GM12878 (cell line): Measurements from ENCODE around the gene PEAR1. TPM values are rescaled to one million over a fixed set of nuclear protein-coding genes. Genes with fewer than 3 reads are reported as not detected.

Source experiments
- ATAC-seq: fragments of 200-7000 bp; cut with Tn5 transposase; 3 replicates; pipeline ENCODE4 v1.9.1; 2020; ENCODE audit warnings: mild to moderate bottlenecking, moderate library complexity
- BruUV-seq: library from RNA; stranded (reverse); fragments of 400-500 nt; replicated peaks from 2 replicates; lab custom pipeline; 2021; lab: Mats Ljungman, UMichigan
- CTCF ChIA-PET: fragments of 300-600 bp; sonication (Branson Sonifier 250); formaldehyde crosslinking; extraction: SDS; loops from one replicate; lab custom pipeline; 2021; ENCODE audit warnings: inconsistent platforms; lab: Yijun Ruan, JAX
- POLR2A ChIA-PET: fragments of 350-600 bp; formaldehyde crosslinking; extraction: SDS; loops from one replicate; lab custom pipeline; 2021; ENCODE audit warnings: inconsistent platforms; lab: Charles Lee
- RAD21 ChIA-PET: fragments of 300-600 bp; sonication (Branson Sonifier 250); formaldehyde crosslinking; loops from one replicate; lab custom pipeline; 2023; ENCODE audit warnings: antibody characterized with exemption; ENCODE audit not compliant: unreplicated experiment; lab: Charles Lee
- SMC1A ChIA-PET: fragments of 300-600 bp; sonication (Branson Sonifier 250); formaldehyde crosslinking; loops from one replicate; lab custom pipeline; 2023; ENCODE audit not compliant: unreplicated experiment, uncharacterized antibody; lab: Charles Lee
- DNase-seq: peaks from one replicate; pipeline ENCODE4 v3.0.0-alpha.2; 2011; ENCODE audit warnings: low read depth, low spot score
- FAIRE-seq: peaks from 3 replicates; lab custom pipeline; 2011; peaks lifted over from hg19 to GRCh38; lab: Jason Lieb, UNC
- H2AFZ ChIP-seq: 2 replicates; pipeline ENCODE4 v1.6.0; 2011; ENCODE audit warnings: low read depth, low read length, control low read depth; ENCODE audit not compliant: control insufficient read depth
- H3K27ac ChIP-seq: 2 replicates; pipeline ENCODE4 v1.5.1; 2011; ENCODE audit warnings: control low read depth; ENCODE audit not compliant: control insufficient read depth, insufficient read depth
- H3K27me3 ChIP-seq, 2 experiments: replicated peaks in 1 of 2; 2 replicates each; pipeline versions ENCODE4 v1.6.0 to v1.6.1; 2011; ENCODE audit warnings: low read length in 1 of 2; ENCODE audit not compliant: control insufficient read depth in 2 of 2, insufficient read depth in 2 of 2
- H3K36me3 ChIP-seq, 2 experiments: 2 replicates each; pipeline ENCODE4 v1.5.1; 2011; ENCODE audit warnings: low read length in 1 of 2; ENCODE audit not compliant: control insufficient read depth in 2 of 2, insufficient read depth in 2 of 2
- H3K4me1 ChIP-seq: 2 replicates; pipeline ENCODE4 v1.6.1; 2011; ENCODE audit warnings: mild to moderate bottlenecking, low read length, moderate library complexity, mixed read lengths; ENCODE audit not compliant: control insufficient read depth, insufficient read depth
- H3K4me2 ChIP-seq: 2 replicates; pipeline ENCODE4 v1.6.0; 2011; ENCODE audit warnings: control low read depth; ENCODE audit not compliant: control insufficient read depth, insufficient read depth
- H3K4me3 ChIP-seq: fragments of 200-600 bp; sonication (generic); 2 replicates; pipeline ENCODE4 v1.5.1; 2016
- H3K79me2 ChIP-seq: 2 replicates; pipeline ENCODE4 v1.6.0; 2011; ENCODE audit warnings: low read length; ENCODE audit not compliant: control insufficient read depth, insufficient read depth
- H3K9ac ChIP-seq: 2 replicates; pipeline ENCODE4 v1.8.0; 2011; ENCODE audit warnings: low read length, control low read depth, mixed read lengths; ENCODE audit not compliant: control insufficient read depth, insufficient read depth
- H3K9me3 ChIP-seq: replicated peaks from 3 replicates; pipeline ENCODE4 v1.5.1; 2011; ENCODE audit warnings: mild to moderate bottlenecking, low read length; ENCODE audit not compliant: control insufficient read depth, insufficient read depth
- H4K20me1 ChIP-seq: 2 replicates; pipeline ENCODE4 v1.6.0; 2011; ENCODE audit not compliant: control insufficient read depth, insufficient read depth
- CBX5 ChIP-seq: sonication (generic); IDR thresholded peaks from 2 replicates; pipeline ENCODE4 v1.6.1; 2016; ENCODE audit warnings: low read depth, moderate library complexity, mild to moderate bottlenecking, inconsistent platforms
- FOXM1 ChIP-seq: IDR thresholded peaks from 2 replicates; pipeline ENCODE4 v1.6.1; 2012; ENCODE audit warnings: low read depth, mild to moderate bottlenecking, inconsistent platforms, low read length, moderate library complexity
- IKZF2 ChIP-seq, 2 experiments: fragments of 450-650 bp; IDR thresholded peaks; 2 replicates each; pipeline ENCODE4 v1.6.1; 2017; ENCODE audit warnings: mild to moderate bottlenecking in 2 of 2, moderate library complexity in 2 of 2
- IRF4 ChIP-seq: IDR thresholded peaks from 2 replicates; pipeline ENCODE4 v1.6.1; 2011; ENCODE audit warnings: low read depth, low read length
- MLLT1 ChIP-seq: fragments of 450-650 bp; IDR thresholded peaks from 2 replicates; pipeline ENCODE4 v1.6.1; 2016; ENCODE audit warnings: mild to moderate bottlenecking
- MTA2 ChIP-seq: fragments of 450-650 bp; IDR thresholded peaks from 2 replicates; pipeline ENCODE4 v1.6.1; 2016; ENCODE audit warnings: low read depth, mild to moderate bottlenecking, moderate library complexity
- NBN ChIP-seq: fragments of 450-650 bp; IDR thresholded peaks from 2 replicates; pipeline ENCODE4 v1.6.1; 2016
- NFYA ChIP-seq: IDR thresholded peaks from 2 replicates; pipeline ENCODE4 v1.6.1; 2011; ENCODE audit warnings: low read depth, mild to moderate bottlenecking, low read length, improper control_type of control experiment, borderline replicate concordance
- NKRF ChIP-seq: fragments of 450-650 bp; conservative IDR thresholded peaks from 2 replicates; pipeline ENCODE4 v1.6.1; 2017; ENCODE audit warnings: mild to moderate bottlenecking, moderate library complexity
- POLR2A ChIP-seq: IDR thresholded peaks from 2 replicates; pipeline ENCODE4 v1.6.1; 2011; ENCODE audit warnings: low read depth, mild to moderate bottlenecking, low read length
- RAD51 ChIP-seq: fragments of 450-650 bp; IDR thresholded peaks from 2 replicates; pipeline ENCODE4 v1.6.1; 2016; ENCODE audit warnings: moderate library complexity, mild to moderate bottlenecking, inconsistent platforms
- SMC3 ChIP-seq: IDR thresholded peaks from 2 replicates; pipeline ENCODE4 v1.6.1; 2011; ENCODE audit warnings: low read length, improper control_type of control experiment, borderline replicate concordance
- YY1 ChIP-seq: IDR thresholded peaks from 2 replicates; pipeline ENCODE4 v1.6.1; 2011; ENCODE audit warnings: low read depth, mild to moderate bottlenecking, low read length
- ZNF622 ChIP-seq: fragments of 450-650 bp; IDR thresholded peaks from 2 replicates; pipeline ENCODE4 v1.6.1; 2017; ENCODE audit warnings: mild to moderate bottlenecking, inconsistent platforms
- WGBS: methylation state at CpG from one replicate; pipeline ENCODE4 v1.1.6; 2016; ENCODE audit warnings: low lambda C conversion rate; ENCODE audit not compliant: insufficient replicate concordance, insufficient coverage; ENCODE audit errors: missing lambda C conversion rate; 5-methylcytosine and 5-hydroxymethylcytosine counted together
- in situ Hi-C: fragments of 300-500 bp; cut with MboI; formaldehyde crosslinking; loops from 9 replicates; pipeline ENCODE4 v1.14.3; 2018; ENCODE audit warnings: mixed read lengths
- intact Hi-C: fragments of 100-400 bp; cut with micrococcal nuclease; formaldehyde crosslinking; loops from one replicate; pipeline ENCODE4 v1.14.2; 2022; ENCODE audit not compliant: unreplicated experiment
- polyA plus RNA-seq, 11 experiments: library from polyadenylated mRNA; depleted of rRNA in 4 of 11; unstranded in 6 of 11; stranded (reverse) in 5 of 11; fragments of >200 nt; fragmentation: Nextera tagmentation in 4 of 11; fragmentation: Illumina TruSeq in 1 of 11; extraction: Ambion mirVana in 4 of 11; extraction: Trizol in 1 of 11; gene quantifications; 1 replicate in 1 of 11; 2 replicates in 10 of 11; pipeline versions ENCODE4 v1.2.1 to v1.2.3, GENCODE V29; 2011 to 2016; ENCODE audit warnings: inconsistent platforms in 2 of 11, missing spikeins in 2 of 11, low read depth in 1 of 11
- total RNA-seq, 4 experiments: library from RNA; depleted of rRNA in 3 of 4; stranded (reverse); fragments of >200 nt in 3 of 4; fragmentation: Illumina TruSeq in 1 of 4; extraction: Trizol in 1 of 4; gene quantifications; 2 replicates each; pipeline versions ENCODE4 v1.2.1 to v1.2.3, GENCODE V29; 2013 to 2021

Gene PEAR1
- total and polyA plus RNA-seq, 10 of the 15 experiments (the other 5 are each of a cell fraction or from before 2014, with no cell fraction given), result not detected

GRCh38 chr1:156942576-156942975 lies 49.1 kb downstream of the PEAR1 start:
- TF ChIP-seq SMC3 (no peak), NBN (no peak), RAD51 (no peak), NFYA (no peak), YY1 (no peak), FOXM1 (no peak), MLLT1 (no peak), NKRF (no peak), IKZF2 (IDR thresholded peaks at IDR 0.05) (no peak), POLR2A (no peak), ZNF622 (no peak), MTA2 (no peak), CBX5 (no peak), IRF4 (no peak)
- ATAC-seq, result no peak
- POLR2A ChIA-PET, result no interaction called here
- CTCF ChIA-PET, result no interaction called here
- H3K9ac ChIP-seq, result no peak overlapping the region
- no peak overlapping the region for H3K4me2 ChIP-seq
- RAD21 ChIA-PET, result no interaction called here
- H3K79me2 ChIP-seq, result no peaks in the 10 kb centered on the region
- H3K27me3 ChIP-seq, result no peaks in the 10 kb centered on the region
- intact Hi-C loops, result no loop called here
- FAIRE-seq, result no peak
- no peak overlapping the region for H3K27ac ChIP-seq
- H2AFZ ChIP-seq, result no peak overlapping the region
- WGBS, result 71% methylated on average over 7 of the region's 7 CpGs
- DNase-seq, result no peak
- SMC1A ChIA-PET, result no interaction called here
- H3K36me3 ChIP-seq, result peaks cover 0 to 12% of the 10 kb centered on the region in 2 experiments; a peak in 2 of 4 replicates
- no peaks in the 10 kb centered on the region for H4K20me1 ChIP-seq
- no peaks in the 10 kb centered on the region for H3K9me3 ChIP-seq
- BruUV-seq, result no TSS peak
- no peaks in the 10 kb centered on the region for H3K4me1 ChIP-seq
- in situ Hi-C loops, result no loop called here
- no peak overlapping the region for H3K4me3 ChIP-seq
